Subcutaneous adipose tissue (tissue), 4 donors: ENCODE results near the gene ADM2. TPM values are rescaled to one million over a fixed set of nuclear protein-coding genes. Genes with fewer than 3 reads are reported as not detected.

Source experiments
- total RNA-seq, 4 donors: library from RNA; depleted of rRNA; stranded (reverse); fragments of >200 nt; gene quantifications; one replicate each; pipeline ENCODE4 v1.1.0, GENCODE V29; 2016
- TF ChIP-seq, protein P1 (sequence below): fragments of 450-650 bp; IDR thresholded peaks from one replicate; pipeline ENCODE4 v1.5.1; 2016; ENCODE audit warnings: low read depth, mild to moderate bottlenecking, control low read depth, antibody characterized with exemption, moderate library complexity

The ADM2 gene
- total RNA-seq, 4 donors from 2014 or later: not detected

DNA sequence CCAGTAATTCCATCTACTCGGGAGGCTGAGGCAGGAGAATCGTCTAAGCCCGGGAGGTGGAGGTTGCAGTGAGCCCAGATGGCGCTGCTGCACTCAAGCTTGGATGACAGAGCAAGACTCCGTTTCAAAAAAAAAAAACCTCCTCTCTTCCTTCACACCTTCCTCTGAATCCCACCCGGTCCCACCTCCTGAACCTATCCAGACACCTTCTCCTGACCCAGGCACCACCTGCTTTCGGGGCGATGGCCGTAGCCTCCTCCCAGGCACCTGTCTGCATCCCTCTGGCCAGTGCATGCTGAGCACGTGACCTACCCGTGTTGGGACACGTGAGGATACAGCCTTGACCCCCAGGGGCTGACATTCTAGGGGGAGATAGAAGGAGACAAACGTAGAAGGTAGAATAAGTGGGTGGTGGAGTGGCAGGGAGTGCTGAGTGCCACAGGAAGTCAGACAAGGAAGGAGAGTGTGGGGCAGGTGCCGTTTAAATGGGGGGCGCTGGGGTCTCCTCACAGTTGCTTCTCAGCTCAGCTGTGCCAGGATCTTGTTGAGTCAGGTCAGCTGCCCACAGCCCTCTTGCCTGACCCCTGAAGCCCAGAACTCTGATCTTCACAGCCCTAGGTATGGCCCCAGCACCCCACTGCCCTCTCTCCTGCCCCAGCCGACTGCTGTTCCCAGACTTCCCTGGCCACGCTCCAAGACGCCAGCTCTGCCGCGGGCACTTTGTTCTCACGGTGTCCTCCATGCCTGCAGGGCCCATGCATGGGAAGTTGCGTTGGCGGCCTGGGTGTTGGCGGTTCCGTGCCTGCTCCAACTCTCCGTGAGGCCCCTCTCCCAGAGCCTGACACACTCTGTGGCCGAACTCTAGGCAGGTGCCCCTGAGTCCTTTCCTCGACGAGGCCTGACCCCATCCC is 4.1 kb downstream of the ADM2 start:
- TF ChIP-seq, protein P1, sequence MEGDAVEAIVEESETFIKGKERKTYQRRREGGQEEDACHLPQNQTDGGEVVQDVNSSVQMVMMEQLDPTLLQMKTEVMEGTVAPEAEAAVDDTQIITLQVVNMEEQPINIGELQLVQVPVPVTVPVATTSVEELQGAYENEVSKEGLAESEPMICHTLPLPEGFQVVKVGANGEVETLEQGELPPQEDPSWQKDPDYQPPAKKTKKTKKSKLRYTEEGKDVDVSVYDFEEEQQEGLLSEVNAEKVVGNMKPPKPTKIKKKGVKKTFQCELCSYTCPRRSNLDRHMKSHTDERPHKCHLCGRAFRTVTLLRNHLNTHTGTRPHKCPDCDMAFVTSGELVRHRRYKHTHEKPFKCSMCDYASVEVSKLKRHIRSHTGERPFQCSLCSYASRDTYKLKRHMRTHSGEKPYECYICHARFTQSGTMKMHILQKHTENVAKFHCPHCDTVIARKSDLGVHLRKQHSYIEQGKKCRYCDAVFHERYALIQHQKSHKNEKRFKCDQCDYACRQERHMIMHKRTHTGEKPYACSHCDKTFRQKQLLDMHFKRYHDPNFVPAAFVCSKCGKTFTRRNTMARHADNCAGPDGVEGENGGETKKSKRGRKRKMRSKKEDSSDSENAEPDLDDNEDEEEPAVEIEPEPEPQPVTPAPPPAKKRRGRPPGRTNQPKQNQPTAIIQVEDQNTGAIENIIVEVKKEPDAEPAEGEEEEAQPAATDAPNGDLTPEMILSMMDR: no peak

DNA sequence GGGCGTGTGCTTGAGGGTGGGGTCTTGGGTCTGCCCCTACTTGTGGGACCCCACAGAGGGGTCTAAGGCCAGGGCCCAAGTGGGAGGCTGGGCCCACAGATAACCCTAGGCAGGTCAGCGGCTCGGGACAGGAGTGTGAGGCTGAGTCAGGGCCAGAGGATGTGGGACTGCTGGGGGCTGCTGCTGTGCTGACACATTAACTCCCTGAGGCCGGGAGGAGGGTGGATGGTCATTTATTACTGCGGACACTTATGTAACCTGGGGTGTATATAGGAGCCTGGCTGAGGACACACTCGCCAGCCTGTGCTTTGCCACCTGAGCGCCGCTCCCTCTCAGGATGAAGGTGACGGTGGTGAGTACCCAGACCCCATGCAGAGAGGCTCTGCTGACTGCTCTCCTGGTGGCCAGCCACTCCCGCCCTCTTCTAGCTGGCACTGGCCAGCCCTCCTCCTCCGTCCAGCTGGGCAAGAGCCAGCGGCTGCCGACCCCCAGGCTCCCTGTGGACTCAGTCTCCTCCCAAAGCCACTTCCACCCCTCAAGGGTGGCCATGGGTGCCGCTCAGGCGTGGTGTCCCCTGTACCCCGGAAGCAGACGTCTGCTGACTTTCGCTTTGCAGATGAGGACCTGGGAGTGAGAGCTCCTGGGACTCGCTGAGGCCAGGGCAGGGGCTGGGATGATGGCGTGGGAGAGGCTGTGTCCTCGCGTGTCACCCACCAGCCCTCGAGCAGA is 5.4 kb downstream of the ADM2 start, which contains the start of gene MIOX:
Gene MIOX, plus strand, starts transcription at position 299 of the 729 bp plus-strand sequence. Its CDS starts 39 bp downstream, at position 338.
- TF ChIP-seq, protein P1: no peak

DNA sequence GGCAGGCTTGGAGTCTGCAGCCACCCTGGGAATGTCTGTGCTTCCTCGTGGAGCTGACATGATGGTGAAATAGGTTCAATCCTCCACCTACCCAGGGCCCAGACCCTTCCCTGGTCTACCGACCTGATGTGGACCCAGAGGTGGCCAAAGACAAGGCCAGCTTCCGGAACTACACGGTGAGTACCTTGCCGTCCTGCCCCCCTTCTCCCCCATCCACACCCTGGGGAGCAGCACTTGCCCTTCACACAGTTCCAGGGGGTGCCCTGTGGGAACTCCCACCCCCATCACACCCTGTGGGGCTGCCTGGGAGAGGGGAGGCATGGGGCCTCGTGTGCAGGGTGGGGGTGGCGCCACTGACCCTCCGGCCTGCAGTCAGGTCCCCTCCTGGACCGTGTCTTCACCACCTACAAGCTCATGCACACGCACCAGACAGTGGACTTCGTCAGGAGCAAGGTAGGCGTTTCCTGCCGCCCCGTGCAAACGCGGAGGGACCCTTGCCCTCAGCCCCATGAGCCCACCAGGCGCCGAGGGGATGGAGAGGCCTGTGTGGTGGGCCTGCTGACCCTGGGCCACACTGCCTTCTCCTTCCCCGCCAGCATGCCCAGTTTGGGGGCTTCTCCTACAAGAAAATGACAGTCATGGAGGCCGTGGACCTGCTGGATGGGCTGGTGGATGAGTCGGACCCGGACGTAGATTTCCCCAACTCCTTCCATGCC is 6.1 kb downstream of the ADM2 start:
- TF ChIP-seq, protein P1: no peak

DNA sequence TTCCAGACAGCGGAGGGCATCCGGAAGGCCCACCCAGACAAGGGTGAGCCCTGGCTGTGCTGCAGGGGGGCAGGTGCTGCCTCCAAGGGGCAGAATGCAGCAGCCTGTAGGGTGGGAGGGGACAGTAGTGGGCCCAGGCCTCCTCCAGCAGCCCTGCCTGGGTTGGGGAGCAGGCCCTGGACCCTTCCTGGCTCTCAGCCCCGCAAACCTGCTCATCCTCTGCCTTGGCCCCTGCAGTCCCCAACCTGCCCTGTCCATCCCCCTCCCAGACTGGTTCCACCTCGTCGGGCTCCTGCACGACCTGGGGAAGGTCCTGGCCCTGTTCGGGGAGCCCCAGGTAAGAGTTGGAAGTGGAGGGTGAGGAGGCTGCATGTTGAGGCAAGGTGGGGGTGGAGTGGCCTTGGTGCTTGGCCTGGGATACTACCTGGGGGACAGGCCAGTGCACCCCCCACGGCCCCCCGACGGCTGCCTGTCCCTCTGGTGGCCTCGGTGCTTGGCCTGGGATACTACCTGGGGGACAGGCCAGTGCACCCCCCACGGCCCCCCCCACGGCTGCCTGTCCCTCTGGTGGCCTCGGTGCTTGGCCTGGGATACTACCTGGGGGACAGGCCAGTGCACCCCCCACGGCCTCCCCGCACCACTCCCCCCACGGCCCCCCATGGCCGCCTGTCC is 6.8 kb downstream of the ADM2 start:
- TF ChIP-seq, protein P1: no peak

DNA sequence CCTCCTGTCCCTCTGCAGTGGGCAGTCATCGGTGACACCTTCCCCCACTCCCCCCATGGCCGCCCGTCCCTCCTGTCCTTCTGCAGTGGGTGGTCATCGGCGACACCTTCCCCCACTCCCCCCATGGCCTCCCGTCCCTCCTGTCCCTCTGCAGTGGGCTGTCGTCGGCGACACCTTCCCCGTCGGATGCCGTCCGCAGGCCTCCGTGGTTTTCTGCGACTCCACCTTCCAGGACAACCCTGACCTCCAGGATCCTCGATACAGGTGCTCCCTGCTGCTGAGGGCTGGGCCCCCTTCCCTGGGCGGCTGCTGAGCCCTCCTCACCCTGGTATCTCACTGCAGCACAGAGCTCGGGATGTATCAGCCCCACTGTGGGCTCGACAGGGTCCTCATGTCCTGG is 7.5 kb downstream of the ADM2 start:
- TF ChIP-seq, protein P1: no peak

DNA sequence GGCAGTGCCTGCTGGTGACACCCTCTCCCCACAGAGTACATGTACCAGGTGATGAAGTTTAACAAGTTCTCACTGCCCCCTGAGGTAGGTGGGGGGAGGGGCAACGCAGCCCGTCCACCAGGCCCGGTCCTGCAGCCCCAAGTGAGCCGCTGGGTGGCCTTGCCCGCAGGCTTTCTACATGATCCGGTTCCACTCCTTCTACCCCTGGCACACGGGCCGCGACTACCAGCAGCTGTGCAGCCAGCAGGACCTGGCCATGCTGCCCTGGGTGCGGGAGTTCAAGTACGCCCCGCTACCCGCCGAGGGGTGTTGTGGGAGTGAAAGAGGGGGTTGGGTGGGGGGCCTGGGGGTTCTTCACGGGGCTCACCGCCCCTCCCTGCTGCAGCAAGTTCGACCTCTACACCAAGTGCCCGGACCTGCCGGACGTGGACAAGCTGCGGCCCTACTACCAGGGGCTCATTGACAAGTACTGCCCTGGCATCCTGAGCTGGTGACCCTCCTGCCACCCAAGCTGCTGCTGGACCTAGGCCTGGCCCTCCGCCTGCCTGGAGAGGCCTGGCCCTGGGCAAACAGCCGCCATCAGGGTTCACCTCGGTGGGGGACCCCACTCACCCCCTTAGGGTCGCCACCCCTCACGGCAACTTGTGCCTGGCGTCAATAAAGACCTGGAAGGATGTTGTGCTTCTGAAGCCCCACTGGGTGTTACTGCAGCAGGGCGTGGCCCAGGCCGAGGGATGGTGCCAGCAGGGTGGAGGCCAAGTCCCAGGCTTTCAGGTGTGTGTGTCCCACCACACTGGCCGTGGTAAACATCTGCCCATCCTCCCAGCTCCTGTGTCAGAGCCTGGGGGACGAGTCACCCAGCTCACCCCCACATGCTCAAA is 8.3 kb downstream of the ADM2 start:
- TF ChIP-seq, protein P1: no peak
